ENCODE results near the gene SPRN.
"Not testable (repeated sequence)": the region's sequence is repeated elsewhere in the genome, so short reads cannot be mapped to it uniquely, and the experiment has no call there.

SPRN gene

DNA sequence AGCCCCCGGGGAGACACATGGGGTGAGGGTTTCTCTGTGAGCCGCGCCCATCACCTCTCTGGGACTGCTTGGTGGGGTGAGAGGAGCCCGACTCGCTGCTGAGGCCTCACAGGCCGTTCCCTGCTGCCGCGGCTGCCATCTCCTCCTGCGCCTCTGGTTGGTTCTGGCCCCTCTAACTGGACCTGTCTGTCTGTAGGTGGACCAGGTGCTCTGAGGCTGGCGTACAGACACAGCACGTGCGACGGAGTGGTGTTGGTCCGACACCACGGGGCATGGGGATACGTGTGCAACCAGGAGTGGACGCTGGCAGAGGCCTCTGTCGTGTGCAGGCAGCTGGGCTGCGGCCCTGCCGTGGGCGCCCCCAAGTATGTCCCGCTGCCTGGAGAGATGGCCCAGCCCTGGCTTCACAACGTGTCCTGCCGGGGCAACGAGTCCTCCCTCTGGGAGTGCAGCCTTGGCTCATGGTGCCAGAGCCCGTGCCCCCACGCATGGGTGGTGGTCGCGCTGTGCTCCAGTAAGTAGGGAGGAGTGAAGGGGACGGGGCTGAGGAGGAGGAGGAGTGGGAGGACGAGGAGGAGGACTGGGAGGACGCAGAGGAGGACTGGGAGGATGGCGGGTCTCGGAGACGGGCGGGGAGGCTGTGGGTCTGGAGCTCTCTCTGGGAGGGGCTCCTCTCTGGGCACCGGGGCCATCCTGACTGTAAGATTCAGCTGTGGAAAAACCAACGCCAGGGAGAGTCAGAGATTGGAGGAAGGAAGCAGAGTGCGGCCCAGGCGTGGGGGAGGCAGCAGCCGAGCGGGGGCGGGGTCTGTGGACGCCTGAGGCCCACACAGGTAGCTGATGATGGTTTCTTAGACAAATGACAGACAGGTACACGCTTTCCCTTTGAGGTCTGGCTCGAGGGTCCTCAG is 31.9 kb upstream of the SPRN start:
- no peak for DNase-seq (ENCODE audit: low read depth)

DNA sequence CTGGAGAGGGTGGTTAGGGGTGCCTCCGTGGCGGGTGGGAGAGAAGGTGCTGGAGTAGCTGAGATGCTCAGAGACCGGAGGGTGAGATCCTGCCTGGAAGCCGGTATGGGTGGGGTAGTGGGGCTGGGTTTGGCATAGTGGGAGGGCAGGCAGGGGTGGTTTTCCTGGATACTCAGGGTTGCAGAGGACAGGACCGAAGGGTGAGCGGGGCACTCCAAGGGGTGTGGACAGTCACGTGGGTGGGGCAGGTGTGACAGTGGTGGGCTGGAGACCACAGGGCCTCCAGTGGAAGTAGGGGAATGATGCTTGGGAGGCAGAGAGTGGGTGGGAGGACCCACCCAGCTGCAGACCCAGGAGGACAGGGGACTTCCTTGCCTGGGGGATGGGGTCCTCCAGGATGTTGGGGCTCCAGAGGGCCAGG is 31.2 kb upstream of the SPRN start:
- DNase-seq (ENCODE audit: low read depth): no peak

DNA sequence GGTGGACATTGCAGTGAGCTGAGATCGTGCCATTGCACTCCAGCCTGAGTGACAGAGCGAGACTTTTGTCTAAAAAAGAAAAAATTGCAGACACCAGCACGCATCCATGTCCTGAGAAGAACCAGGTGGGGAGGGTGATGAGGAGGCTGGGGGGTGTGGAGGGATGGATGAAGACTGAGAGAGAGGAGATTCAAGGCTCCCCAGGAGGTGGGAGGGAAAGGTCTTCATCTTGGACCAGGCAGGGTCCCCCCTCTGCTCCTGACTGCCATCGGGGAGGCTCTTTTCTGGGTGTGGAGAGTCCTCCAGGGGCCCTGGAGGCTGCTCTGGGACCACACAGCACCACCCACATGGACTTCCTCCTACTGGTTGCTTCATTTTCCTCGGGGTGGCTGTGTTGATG is 30.8 kb upstream of the SPRN start:
- no peak for DNase-seq (ENCODE audit: low read depth)

DNA sequence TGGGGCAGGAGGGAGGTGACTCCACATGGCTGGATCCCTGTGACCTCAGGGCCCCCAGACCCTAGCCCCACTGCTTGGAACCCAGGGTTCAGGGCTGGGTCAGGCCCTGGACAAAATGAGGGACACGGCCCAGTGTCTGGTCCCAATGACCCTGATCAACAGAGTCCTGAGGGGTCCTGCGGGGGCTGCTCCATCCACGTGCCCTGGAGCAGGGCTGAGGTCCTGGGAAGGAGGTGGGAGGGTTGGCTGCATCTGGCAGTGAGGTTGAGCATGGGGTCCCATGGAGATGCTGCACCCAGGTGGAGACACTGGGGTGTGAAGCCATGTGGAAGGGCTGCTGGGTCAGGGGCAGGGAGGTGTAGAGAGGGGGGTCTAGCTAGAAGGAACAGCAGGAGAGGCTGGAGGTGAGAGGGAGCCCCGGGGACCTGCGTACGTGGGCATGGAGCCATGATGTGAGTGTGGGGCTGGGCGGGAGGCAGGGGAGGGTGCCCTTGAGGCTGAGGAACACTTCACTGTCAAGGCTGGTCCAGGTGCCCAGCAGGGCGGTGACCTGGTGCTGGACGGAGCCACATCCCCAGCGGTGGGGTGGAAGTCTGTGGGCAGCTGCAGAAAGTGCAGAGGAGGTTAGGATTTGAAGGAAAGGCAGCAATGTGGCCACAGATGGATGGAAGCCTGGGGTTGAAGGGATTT is 29.9 kb upstream of the SPRN start:
- DNase-seq (ENCODE audit: low read depth): no peak

DNA sequence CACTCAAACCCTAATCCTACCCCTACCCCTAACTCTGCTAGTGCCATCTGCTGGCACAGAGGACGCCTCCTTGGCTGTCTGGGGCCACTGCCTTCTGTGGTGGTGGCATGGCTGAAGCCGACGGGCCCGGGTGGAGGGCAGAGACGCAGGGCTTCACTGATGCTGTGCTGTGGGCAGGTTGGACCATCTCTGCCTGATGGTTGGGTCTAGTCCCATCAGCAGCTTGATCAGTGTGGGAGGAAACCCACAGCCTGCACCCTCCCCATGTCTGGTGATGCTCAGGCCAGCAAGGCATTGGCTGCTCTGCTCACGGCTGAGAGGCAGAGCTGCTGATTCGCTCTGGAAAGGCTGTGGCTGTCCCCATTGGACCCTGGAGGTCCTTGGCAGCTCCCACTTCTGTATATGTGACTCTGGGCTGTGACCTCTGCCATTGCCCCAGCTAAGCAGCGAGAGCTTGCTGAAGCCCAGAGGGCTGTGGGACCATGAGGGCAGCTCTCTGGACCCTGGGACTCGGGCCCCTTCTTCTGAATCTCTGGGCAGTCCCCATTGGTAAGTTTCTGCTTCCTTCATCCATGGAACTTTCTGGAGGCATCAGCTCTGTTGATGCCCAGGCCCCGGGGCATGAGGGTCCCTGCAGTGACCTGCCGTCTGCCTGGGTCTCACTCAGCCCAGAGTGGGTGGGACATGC is 29.2 kb upstream of the SPRN start, which contains the start of gene SCART1:
TSS of gene SCART1 (plus strand) at position 430 of the 688 bp plus-strand sequence. CDS start at position 483, 53 bp downstream.
- DNase-seq (ENCODE audit: low read depth): no peak

DNA sequence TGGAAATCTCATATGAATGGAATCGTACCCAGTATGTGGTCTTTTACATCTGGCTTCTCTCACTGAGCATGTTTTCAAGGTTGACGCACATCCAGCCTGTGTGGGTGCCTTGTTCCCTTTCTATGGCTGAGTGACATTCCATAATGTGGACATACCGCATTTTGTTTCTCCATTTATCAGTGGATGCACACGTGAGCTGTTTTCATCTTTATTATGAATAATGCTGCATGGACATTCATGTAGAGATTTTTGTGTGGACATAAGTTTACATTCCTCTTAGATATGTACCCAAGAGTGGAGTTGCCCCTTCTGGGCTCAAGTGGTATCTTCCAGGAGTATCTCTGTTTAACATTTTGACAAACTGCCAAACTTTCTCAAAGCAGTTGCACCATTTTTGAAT is 28.0 kb upstream of the SPRN start:
- no peak for DNase-seq (ENCODE audit: low read depth)

DNA sequence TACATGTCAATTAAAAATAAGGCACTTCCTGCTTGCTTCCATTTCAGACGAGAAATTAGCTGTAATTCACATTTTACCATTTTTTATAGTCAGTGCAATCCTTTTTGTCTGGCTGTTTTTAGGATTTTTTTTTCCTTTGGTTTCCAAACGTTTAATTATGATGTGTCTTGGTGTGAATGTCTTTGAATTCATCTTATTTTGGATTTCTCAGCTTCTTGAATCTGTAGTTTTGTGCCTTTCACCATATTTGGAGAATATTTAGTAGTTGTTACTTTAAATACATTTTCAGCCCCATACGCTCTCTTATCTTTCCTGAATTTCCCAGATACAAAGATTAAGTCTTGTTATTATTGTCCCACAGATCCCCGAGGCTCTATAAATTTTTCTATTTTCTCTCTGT is 26.9 kb upstream of the SPRN start:
- no peak for DNase-seq (ENCODE audit: low read depth)

DNA sequence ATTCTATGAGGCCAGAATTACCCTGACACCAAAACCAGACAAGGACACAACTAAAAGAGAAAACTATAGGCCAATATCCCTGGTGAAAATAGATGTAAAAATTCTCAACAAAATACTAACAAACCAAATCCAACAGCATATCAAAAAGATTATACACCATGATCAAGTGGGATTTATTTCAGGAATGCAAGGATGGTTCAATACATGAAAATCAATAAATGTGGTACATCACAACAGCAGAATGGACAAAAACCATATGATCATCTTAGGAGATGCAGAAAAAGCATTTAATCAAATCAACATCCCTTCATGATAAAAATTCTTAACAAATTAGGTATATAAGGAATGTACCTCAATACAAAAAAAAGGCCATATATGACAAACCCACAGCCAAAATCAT is 23.7 kb upstream of the SPRN start:
- no peak for DNase-seq (ENCODE audit: low read depth)

DNA sequence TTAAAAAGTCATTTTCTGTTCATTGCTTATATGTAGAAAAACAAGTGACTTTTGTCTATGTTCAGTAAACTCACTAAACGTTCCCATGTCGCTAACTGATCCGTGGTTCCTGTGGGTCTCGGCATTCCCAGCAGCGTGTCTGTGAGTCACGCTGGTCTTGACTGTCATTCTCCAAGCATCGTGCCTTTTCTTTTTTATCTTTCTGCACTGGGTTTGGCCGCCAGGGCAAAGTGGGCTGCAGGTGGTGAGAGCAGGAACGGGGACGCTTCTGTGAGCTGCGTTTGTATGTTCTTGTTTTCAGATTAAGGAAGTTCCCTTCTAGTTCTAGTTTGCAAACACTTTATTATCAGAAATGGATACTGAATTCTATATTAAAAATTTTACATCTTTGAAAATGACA is 22.6 kb upstream of the SPRN start:
- DNase-seq (ENCODE audit: low read depth): no peak

DNA sequence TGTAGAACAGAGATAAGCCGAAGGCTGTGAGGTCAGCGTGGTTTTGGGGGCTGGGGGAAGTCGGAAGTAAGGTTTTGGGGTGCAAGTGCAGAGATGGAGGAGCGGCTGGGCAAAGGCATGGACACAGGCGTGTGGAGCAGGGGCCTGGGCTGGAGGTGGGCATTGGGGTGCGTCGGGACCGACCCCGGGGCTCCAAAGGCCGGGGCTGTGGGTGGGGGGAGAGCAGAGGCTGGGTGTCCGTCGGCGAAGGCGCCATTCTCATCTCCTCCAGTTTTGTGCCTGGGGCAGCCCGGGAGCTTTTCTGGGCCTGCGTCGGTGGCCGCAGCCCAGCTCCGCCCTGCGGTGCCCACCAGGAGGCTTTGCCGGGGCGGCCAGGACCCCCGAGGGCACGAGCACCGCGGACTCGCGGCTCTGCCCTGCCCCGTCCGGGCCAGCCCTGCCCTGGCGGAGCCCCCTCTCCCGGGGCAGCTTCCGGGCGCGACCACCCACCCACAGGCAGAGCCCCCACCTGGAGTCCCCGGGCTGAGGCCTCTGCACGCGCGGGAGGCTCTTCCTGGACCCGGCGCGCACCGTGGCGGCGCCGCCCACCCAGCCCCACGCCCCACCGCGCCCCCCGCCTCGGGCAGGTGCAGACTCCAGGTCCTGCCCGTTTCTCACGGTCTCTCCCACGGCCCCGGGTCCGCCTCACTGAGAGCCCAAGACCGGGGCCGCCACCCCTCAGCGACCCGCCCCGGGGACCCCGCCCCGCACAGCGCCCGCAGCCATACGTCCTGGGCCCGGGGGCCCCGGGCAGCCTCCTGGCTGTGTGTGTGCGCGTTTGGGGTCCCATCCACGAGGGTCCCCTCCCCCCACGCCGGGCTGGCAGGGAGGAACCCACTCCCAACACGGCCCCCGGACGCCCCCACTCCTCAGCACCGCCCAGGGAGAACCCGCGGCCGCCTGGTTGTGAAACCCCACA is 21.6 kb upstream of the SPRN start:
- DNase-seq (ENCODE audit: low read depth): no peak

DNA sequence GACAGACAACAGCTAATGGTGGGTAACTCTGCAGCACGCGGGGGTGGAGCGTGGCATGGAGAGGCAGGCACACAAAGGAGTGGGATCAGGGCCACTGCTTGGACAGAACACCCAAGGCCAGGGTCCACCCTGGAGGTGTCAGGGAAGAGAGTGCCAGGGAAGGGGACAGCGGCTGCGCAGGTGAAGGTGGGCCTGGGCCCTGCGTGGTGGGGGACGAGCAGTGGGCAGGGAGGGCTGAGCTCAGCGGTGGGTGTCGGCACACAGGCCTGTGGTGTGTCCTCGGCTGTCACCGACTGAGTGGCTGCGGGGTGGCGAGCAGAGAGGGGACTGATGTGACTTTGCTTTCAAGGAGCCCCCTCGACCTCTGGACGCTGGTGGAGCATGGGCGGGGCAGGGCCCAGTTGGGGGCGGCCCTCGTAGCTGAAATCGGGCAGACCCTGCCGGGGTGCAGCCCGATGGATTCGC is 20.9 kb upstream of the SPRN start:
- DNase-seq (ENCODE audit: low read depth): no peak

DNA sequence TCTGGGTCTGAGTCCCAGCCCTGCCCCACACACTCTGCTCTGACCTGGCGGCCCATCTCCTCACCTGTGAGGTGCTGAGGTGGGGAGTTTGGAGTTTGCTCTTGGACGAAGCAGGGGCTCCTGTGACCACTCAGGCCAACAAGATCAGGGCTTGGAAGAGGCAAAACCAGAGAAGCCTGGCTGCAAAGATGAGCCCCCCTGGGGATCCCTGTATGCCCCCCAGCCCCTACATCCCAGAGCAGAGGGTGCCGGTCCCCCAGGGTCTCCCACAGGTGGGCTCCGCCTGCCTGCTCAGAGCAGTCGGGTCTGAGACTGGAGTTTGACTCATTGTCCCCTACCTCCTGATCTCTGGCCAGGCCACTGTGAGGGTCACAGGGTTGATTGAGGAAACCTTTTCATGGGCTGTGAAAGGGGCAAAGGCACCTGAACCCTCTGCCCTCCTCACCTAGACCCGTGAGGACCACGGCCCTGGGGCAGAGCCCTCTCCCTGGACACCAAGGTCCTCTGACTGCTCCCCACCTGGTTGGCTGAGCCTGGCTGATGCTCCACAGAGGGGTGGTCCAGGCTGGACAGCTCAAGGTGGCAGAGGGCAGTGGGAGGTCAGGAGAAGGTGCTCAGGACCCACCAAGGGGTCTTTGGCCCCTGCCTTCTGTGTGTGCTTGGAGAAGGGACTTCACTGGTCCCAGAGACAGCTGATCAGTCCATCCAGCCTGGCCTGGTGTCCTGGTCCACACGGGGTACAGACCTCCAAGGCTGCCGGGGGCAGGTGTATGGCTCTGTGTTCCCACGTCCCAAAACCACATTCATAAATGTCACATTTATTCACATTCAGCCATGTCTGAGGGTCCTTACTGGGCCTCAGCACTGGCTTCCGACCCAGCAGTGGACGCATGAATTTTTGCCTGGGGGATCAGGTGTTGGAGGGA is 20.2 kb upstream of the SPRN start:
- no peak for DNase-seq (ENCODE audit: low read depth)

DNA sequence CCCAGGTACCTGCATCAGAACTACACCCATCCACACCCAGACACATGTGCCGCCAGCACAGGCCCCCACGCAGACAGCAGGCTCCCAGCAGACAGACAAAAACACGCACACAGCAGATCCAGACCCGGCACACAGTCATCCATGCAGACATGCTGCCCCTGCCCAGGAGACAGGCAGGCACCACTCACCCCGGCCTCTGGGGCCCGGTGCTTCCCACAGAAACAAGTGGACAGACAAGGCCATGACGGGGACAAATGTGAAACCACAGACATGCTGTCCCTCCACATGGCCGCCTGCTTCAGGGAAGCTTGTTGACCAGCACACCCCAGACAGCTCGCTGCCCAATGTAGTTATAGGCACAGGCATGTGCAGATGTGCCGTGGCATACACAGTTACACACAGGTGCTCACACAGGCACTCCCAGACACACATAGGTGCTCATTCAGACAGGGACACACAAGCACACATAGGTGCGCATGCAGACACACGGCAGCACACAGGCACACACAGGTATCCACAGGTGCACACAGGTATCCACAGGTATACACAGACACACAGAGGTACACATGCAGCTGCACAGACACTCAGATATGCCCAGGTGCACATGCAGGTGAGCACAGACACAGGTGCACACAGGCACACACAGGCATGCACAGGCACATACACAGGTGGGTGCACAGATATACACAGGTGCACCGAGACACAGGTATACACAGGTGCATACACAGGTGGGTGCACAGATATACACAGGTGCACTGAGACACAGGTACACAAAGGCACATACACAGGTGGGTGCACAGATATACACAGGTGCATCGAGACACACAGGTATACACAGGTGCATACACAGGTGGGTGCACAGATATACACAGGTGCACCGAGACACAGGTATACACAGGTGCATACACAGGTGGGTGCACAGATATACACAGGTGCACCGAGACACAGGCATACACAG is 18.8 kb upstream of the SPRN start:
- DNase-seq (ENCODE audit: low read depth): no peak

DNA sequence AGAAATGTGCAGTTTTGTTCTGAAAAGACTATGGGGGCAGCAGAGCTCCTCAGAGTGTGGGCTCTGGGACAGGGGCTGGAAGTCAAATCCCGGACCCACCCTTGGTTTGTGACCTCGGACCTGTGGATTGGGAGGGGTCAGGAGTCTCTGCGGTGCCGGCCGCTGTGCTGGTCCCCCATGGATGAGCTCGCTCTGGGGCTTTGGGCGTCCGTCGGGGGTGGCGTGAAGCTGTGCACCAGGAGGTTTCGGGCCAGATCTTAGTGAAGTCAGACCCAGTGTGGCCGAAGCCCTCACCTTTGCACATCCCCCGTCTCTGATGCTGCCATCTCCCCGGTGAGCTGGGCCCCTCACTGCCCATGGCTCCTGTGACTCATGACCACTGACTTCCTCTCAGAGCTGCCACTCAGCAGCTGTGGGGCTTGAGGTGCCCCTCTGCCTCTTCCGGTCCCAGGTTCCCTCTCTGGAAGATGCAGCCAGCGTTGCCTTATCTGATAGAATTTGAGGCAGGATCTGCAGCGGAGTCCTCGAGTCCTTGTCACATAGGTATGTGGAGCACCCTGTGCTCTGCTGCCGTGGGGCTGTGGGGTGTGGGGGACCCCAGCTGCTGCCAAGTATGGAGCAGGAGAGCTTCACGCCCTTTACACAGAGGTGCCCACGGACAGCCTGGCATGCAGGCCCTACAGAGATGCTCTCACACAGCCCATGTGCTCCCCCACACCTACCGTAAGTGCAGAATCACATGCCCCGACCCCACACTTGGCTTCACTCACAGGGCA is 18.0 kb upstream of the SPRN start:
- DNase-seq (ENCODE audit: low read depth): no peak

DNA sequence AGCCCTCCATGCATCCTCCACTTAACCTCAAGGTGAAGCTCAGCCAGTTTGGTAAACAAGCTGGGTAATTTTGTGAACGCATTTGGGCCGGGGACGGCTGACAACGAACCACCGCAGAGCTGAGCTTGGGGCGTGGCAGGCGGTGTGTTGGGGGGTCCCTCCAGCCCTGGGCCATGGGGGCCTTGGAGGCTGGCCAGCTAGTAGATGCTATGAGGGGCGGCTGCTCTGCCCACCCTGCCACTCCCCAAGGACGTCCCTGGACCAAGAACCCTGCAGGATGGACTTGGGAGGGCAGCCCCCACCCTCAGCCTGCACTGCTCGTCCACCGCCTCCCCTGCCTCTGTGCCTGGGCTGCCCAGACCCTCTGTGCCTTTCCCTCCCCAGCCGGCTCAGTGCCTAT is 17.4 kb upstream of the SPRN start:
- no peak for DNase-seq (ENCODE audit: low read depth)

DNA sequence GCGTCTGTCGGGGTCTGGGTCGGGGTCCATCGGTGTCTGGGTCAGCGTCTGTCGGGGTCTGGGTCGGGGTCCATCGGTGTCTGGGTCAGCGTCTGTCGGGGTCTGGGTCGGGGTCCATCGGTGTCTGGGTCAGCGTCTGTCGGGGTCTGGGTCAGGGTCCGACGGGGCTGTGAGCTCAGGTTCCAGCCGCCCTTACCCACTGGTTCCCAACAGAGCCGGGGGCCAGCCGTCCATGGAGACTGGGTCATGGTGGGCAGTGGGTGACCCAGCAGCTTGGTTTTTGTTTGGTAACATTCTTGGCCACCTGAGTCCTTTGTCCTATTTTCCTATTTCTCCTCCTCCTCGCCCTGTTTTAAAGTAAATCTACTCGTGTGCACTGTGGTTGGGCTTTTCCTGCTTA is 16.9 kb upstream of the SPRN start:
- DNase-seq (ENCODE audit: low read depth): not testable (repeated sequence)

DNA sequence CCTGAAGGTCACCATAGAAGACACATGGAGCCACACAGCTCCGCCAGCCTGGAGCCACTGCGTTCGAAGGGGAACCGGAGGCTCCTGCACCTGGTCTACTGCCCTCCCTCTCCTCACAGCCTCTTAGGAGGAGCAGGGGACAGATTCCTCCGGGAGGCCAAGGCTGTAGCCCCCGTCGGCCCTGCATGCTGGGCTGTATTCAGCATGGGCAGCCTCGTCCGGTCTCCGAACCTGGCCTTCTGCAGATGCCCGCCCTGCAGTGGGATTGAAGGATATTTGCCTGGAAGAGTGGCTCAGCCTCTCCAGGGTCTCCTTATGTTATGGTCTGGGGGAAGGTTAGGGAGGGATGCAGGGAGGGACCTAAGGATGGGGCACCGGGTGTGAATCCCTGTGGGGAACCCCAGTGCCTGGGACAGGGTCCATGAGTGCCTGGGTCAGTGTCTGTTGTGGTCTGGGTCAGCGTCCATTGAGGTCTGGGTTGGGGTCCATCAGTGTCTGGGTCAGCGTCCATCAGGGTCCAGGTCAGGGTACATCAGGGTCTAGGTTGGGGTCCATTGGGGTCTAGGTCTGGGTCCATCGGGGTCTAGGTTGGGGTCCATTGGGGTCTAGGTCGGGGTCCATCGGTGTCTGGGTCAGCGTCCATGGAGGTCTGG is 16.3 kb upstream of the SPRN start:
- DNase-seq (ENCODE audit: low read depth): no peak

Data from stimulated activated CD8-positive, alpha-beta memory T cell treated with anti-CD3 and anti-CD28 coated beads, Interleukin-7, amount 100 ng/mL, for 24 hours (primary cell).